ENCODE results near the gene EXOC6B.

Gene EXOC6B

GRCh38 chr2:72341639-72342038 lies 484.2 kb downstream of the EXOC6B start:
- no peak for DNase-seq

- no peak for DNase-seq
Measured at GRCh38 chr2:72340665-72341064, 485.2 kb downstream of the EXOC6B start.

- DNase-seq = peak in 1 of 2 experiments; percentile 29
Measured at GRCh38 chr2:72338076-72338475, 487.8 kb downstream of the EXOC6B start.

GRCh38 chr2:72332720-72333119 lies 493.1 kb downstream of the EXOC6B start:
- DNase-seq = no peak

- DNase-seq = no peak
Measured at GRCh38 chr2:72330652-72331051, 495.2 kb downstream of the EXOC6B start.

GRCh38 chr2:72326759-72327158 lies 499.1 kb downstream of the EXOC6B start:
- DNase-seq = no peak

GRCh38 chr2:72325592-72326422 lies 500.0 kb downstream of the EXOC6B start:
- peak in 1 of 2 experiments; percentile 5 for DNase-seq

DNA sequence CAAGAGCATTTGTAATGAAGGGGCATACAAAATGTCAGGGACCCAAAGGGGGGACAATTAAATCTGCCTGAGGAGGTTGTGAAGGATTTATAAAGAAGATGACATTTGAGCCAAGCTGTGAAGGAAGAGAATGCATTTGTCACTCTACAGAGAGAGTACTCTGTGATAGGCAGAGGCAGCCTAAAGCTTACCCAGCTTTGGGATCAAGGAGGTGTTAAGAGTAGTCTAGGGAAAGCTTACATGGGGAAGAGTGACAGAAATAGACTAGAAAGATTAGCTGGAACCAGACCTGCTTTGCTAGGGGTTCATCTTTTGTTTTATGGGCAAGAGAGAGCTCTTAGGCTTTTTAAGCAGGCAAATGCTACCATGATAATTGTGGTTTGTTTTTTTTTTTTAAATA lies 509.1 kb downstream of the EXOC6B start:
- DNase-seq = no peak

GRCh38 chr2:72300147-72300684 lies 525.6 kb downstream of the EXOC6B start:
- DNase-seq = no peak

DNA sequence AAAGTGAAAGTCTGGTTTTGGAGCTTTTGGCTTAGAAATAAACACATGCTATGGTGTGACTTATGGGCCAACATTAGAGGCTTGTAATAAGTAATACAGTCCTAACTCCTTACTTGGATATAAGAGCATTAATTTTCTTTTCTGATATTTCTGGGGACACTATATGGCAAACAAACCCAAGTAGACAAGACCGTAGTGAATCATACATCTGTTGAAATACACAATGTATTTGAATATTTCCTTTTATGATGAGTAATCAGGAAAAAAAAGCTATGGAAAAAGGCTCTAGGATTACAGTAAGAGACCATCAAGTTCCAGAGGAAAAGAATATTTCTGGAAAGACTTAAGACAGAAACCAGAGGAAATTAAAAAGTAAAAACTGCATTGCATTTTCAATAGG lies 532.2 kb downstream of the EXOC6B start:
- no peak for DNase-seq

DNA sequence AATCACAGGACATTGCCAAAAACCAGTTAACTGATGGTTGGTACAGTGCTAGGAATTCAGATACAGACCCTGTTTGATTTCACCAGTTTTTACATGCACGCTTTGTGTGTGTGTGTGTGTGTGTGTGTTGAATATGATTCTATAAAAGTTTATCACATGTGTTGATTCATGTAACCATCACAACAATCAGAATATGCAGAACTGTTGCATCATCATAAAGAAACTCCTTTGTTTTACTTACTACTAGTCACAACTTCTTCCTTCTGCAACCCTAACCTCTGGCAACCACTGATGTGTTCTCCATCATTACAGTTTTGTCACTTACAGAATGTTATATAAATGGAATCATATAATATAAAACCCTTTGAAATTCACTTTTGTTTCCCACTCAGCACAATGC lies 533.4 kb downstream of the EXOC6B start:
- no peak for DNase-seq

DNA sequence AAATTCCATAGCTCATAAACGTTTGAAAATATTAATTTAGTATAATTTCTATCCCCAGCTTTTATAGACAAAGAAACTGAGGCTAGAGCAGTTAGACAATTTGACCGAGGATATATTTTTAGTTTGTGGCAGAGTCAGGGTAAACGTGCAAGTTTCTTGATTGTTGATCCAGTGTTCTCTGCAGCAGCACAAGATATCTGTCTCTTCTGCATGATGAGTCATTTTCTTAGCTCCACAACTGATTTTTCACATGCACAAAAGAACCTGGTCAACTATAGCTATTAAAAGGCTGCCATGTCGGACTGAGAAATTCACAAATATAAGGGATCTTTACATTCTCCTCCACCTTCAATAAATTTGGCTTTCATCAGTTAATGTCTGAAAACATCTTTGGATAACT lies 534.8 kb downstream of the EXOC6B start:
- no peak for DNase-seq

DNA sequence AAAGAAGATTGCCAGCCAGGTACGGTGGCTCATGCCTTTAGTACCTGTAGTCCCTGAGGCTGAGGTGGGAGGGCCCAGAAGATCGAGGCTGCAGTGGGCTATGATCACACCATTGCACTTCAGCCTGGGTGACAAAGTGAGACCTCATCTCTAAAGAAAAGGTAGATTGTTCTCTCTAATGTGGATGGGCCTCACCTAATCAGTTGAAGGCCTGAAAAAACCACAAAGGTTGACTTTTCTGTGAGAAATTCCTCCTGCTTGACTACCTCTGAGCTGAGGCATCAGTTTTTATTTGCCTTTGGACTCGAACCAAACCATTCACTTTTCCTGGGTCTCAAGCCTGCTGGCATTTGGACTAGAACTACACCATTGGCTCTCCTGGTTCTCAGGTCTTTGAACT lies 536.1 kb downstream of the EXOC6B start:
- DNase-seq = no peak

DNA sequence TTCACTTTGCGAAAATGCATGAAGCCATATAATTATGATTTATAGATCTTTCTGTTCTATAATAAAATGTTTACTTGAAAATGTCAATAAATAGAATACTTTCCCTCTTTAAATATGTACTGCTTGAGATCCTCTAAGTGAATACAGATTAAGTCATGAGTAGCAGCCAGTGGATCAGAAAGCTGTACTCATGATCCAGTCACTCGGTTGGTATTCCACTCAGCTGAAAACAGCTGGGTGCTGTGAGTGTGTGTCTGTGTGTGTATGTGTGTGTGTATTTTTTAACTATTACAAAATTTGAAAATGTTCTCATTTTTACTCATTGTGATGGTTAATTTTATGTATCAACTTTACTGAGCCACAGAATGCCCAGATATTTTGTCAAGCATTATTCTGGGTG lies 536.5 kb downstream of the EXOC6B start:
- no peak for DNase-seq

DNA sequence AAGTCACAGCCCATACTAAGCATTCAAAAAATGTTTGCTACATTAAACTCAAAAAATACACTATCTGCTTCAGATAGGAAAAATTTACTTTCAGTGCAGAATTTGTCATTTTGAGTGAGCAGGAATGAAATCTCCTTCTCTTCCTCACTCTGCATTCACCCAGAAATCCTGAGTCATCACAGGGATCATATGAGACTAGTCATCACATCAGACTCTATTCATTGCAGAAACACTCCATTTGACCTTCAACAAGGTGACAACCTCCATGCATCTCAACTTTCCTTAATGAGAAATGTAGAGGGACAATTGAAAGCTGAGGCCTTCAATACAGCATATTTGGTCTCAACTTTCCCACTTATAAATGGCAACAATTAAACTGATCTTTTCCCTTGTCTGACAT lies 547.8 kb downstream of the EXOC6B start:
- DNase-seq = no peak

DNA sequence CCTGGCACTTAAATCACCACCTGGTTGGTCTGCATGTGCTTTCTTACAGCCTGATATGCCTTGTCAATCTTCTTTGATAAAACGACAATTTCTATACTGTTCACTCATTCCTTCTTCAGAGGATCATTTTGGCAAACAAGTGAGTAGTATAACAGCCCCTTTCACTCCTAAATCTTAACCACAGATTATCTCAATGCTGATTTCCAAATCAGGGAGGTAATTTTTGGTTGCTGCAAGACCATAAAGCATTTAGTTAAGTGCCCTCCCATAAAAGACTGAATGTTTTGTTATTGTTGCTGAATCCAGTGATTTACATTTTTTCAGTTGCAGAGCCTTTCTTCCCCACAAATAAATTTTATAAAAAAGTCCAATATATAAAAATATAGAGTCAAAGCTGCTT lies 549.0 kb downstream of the EXOC6B start:
- no peak for DNase-seq

- DNase-seq = no peak
Measured at GRCh38 chr2:72276356-72276755, 549.5 kb downstream of the EXOC6B start.

DNA sequence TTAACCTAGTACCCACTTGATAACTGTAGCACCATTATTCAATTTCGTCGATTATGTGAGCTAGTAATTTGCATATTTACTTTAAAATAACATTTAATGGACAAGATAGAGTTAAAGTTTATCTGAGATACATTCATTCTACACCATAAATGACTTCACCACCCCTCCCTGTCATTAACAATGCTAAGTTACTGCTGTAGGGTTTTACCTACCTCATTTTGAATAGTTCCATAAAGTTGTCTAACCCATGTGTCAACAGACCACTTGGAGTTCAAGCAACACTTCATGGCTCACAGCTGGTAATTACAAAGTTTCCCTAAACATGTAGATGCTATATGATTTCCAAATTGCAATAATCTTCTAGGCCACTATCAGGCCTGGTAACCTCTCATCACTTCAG lies 550.7 kb downstream of the EXOC6B start:
- DNase-seq = no peak

- no peak for DNase-seq
Measured at GRCh38 chr2:72274380-72274797, 551.4 kb downstream of the EXOC6B start.

DNA sequence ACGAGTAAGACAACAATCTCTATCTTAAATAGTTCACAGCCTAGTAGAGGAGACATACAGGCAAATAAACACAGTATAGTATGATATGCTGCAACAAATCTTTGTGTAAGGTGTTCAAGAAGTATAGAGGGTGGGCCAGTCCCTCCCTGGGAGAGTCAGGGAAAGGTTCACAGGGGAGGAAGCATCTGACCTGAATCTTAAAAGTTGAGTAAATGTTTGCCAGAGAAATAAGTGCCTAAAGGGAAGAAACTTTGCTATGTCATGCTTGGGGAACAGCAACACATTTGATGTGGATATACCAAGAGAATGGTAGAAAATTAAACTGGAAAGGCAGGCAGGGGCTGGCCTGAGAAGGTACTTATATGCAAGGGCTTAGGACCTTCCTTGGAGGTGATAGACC lies 552.4 kb downstream of the EXOC6B start:
- DNase-seq = no peak

DNA sequence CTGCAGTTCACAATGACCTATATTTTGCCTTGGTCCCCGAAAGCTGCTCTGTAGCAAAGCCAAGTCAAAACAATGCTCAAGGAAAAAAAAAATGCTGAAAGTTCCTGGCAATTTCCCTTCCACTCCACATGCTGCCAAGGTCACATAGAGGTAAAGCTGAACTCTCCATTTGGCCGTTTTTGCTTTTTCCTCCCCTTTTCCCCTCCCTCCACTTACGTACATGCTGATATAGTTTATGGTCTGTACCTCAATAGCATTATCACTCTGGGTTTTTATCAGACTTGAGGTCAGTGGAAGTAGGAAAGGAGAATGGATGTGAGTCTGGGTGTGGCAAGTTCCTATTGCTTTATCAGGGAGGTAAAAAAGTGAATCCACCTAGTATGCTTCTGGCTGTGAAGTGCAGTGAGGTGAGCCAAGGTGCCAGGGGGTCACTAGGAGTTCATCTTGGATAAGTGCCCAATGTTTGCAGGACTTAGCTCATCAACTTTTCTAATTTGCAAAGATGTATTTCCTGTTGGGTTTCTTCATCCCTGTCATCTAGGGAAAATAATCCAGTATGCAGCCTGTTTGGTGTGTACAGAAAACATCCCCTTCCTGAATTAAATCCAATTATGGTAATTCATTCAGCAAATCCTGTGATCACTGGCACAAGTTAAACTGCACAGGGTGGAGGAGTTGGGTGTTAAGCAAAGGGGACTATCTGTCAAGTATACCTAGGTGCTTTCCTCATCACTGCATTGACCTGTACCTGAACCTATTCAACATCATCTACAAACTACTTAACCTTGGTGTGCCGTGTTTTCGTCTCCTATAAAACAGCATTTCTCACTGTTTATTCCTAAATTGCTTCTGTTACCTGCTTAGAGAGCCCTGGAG lies 553.8 kb downstream of the EXOC6B start:
- no peak for DNase-seq

- DNase-seq = no peak
Measured at GRCh38 chr2:72271276-72271614, 554.6 kb downstream of the EXOC6B start.

DNA sequence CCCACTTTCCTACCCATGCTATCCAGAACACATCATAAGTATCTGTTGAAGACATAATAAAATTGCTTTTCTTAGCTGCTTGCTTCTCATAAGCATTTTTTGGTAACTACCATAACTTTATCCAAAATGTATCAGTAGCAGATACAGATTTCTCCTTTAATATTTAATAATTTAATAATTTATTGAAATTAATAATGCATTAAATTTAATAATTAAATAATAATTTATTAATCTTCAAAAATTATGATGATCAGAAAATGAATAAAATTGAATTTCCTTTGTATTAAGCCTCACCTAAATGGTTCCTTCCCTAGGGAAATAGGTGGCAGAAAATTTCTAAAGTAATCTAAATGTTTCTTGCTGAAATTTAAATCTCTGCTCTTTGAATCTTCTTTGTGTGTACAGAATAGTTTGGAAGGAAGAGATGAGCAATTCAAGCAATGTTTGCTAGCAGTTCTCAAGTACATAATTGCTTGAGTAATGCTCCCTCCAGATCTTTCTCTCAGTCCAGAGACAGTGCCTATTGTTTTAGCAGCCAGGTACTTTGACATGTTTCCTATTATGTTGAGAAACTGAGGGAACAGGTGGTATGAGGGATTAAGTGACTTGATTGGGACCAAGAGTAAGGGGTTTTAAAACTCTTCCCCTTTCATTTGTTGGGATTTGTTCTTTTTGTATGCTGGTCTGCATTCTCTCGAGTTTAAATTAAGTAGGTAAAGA lies 555.1 kb downstream of the EXOC6B start:
- DNase-seq = peak in 1 of 2 experiments; percentile 28

GRCh38 chr2:72263776-72264060 lies 562.1 kb downstream of the EXOC6B start:
- DNase-seq = no peak

Data from NCI-H524 (cell line).